ENCODE results near the gene HEXD. TPM values are rescaled to one million over a fixed set of nuclear protein-coding genes. Genes with fewer than 3 reads are reported as not detected.

The HEXD gene
- total and polyA plus RNA-seq, 2 donors (not counting 3 experiments of a cell fraction or from before 2014, with no cell fraction given), result 12.9 to 18.6 TPM

Small RNAs within 50 kb of the gene (small RNA-seq; reads per million reads assigned to genes)
- not detected for gene RF00019 (ENCODE audit: insufficient read depth, insufficient read length, low read depth, low replicate concordance)

Other genes starting within 250 kb of the HEXD start
- 31.6 and 40.9 TPM in 2 replicates for gene CCDC57, start 205.5 kb upstream of the HEXD start, total RNA-seq
- gene CCDC57, start 205.5 kb upstream of the HEXD start, polyA plus RNA-seq, result 18.6 and 19.7 TPM in 2 replicates
- 171 and 229 TPM in 2 replicates for gene SLC16A3, start 189.3 kb upstream of the HEXD start, total RNA-seq
- 95.9 and 140 TPM in 2 replicates for gene SLC16A3, start 189.3 kb upstream of the HEXD start, polyA plus RNA-seq
- gene CSNK1D, start 144.6 kb upstream of the HEXD start, total RNA-seq, result 143 and 155 TPM in 2 replicates
- gene CSNK1D, start 144.6 kb upstream of the HEXD start, polyA plus RNA-seq, result 123 and 127 TPM in 2 replicates
- not detected in 2 replicates for gene CD7, start 100.7 kb upstream of the HEXD start, total RNA-seq
- gene CD7, start 100.7 kb upstream of the HEXD start, polyA plus RNA-seq, result not detected in 2 replicates
- 0.46 and 1.9 TPM in 2 replicates for gene SECTM1, start 84.6 kb upstream of the HEXD start, total RNA-seq
- 1.3 and 2.3 TPM in 2 replicates for gene SECTM1, start 84.6 kb upstream of the HEXD start, polyA plus RNA-seq
- not detected in 2 replicates for gene TEX19, start 59.1 kb upstream of the HEXD start, total RNA-seq
- 0.05 and 0.06 TPM in 2 replicates for gene TEX19, start 59.1 kb upstream of the HEXD start, polyA plus RNA-seq
- not detected in 2 replicates for gene UTS2R, start 46.6 kb upstream of the HEXD start, total RNA-seq
- not detected in 2 replicates for gene UTS2R, start 46.6 kb upstream of the HEXD start, polyA plus RNA-seq
- gene OGFOD3, start 239 bp downstream of the HEXD start, total RNA-seq, result 34.8 and 37.1 TPM in 2 replicates
- gene OGFOD3, start 239 bp downstream of the HEXD start, polyA plus RNA-seq, result 31.7 and 34.7 TPM in 2 replicates
- 60.6 and 71.8 TPM in 2 replicates for gene CYBC1, start 32.4 kb downstream of the HEXD start, total RNA-seq
- 81.5 and 99.2 TPM in 2 replicates for gene CYBC1, start 32.4 kb downstream of the HEXD start, polyA plus RNA-seq
- 83.4 and 85.6 TPM in 2 replicates for gene NARF, start 40.4 kb downstream of the HEXD start, total RNA-seq
- gene NARF, start 40.4 kb downstream of the HEXD start, polyA plus RNA-seq, result 128 and 158 TPM in 2 replicates
- gene FOXK2, start 101.4 kb downstream of the HEXD start, total RNA-seq, result 75.1 and 79.3 TPM in 2 replicates
- gene FOXK2, start 101.4 kb downstream of the HEXD start, polyA plus RNA-seq, result 32.8 and 33.4 TPM in 2 replicates
- gene WDR45B, start 230.1 kb downstream of the HEXD start, total RNA-seq, result 62.0 and 63.8 TPM in 2 replicates
- gene WDR45B, start 230.1 kb downstream of the HEXD start, polyA plus RNA-seq, result 73.4 and 76.7 TPM in 2 replicates

Measured in endothelial cell of umbilical vein (primary cell).